GM18868 (cell line): Measurements from ENCODE around the gene FILIP1.

ENCODE experiments used
- ATAC-seq: cut with Tn5 transposase; IDR thresholded peaks from one replicate; pipeline ENCODE4 v1.9.1; 2021; ENCODE audit warnings: mild to moderate bottlenecking, moderate library complexity; ENCODE audit not compliant: unreplicated experiment

Gene FILIP1

GRCh38 chr6:75493400-75494064 lies at the start of gene FILIP1:
FILIP1 (minus strand) TSS chr6:75493800; CDS start chr6:75414972, 78,828 bp downstream.
- ATAC-seq, result peak; percentile 24

GRCh38 chr6:75543311-75543710 lies 49.7 kb upstream of the FILIP1 start:
- ATAC-seq, result no peak

- ATAC-seq, result no peak
Measured at GRCh38 chr6:75539136-75539535, 45.5 kb upstream of the FILIP1 start.

- no peak for ATAC-seq
Measured at GRCh38 chr6:75532521-75532920, 38.9 kb upstream of the FILIP1 start.

- ATAC-seq, result no peak
Measured at GRCh38 chr6:75531174-75531573, 37.6 kb upstream of the FILIP1 start.

GRCh38 chr6:75530696-75531095 lies 37.1 kb upstream of the FILIP1 start:
- no peak for ATAC-seq

GRCh38 chr6:75528423-75528822 lies 34.8 kb upstream of the FILIP1 start:
- ATAC-seq, result no peak

GRCh38 chr6:75526502-75527127 lies 33.0 kb upstream of the FILIP1 start:
- peak; percentile 90 for ATAC-seq

- no peak for ATAC-seq
Measured at GRCh38 chr6:75525682-75526081, 32.1 kb upstream of the FILIP1 start.

GRCh38 chr6:75524322-75524972 lies 30.8 kb upstream of the FILIP1 start:
- ATAC-seq, result no peak

GRCh38 chr6:75516757-75517156 lies 23.2 kb upstream of the FILIP1 start:
- no peak for ATAC-seq

- ATAC-seq, result no peak
Measured at GRCh38 chr6:75512591-75512990, 19.0 kb upstream of the FILIP1 start.

GRCh38 chr6:75505424-75505823 lies 11.8 kb upstream of the FILIP1 start:
- no peak for ATAC-seq

- no peak for ATAC-seq
Measured at GRCh38 chr6:75504465-75505222, 11.0 kb upstream of the FILIP1 start.

GRCh38 chr6:75503291-75503690 lies 9.7 kb upstream of the FILIP1 start:
- no peak for ATAC-seq

- ATAC-seq, result no peak
Measured at GRCh38 chr6:75502884-75503283, 9.3 kb upstream of the FILIP1 start.

GRCh38 chr6:75501756-75502155 lies 8.2 kb upstream of the FILIP1 start:
- no peak for ATAC-seq

- no peak for ATAC-seq
Measured at GRCh38 chr6:75499640-75500039, 6.0 kb upstream of the FILIP1 start.

- ATAC-seq, result no peak
Measured at GRCh38 chr6:75498862-75499261, 5.3 kb upstream of the FILIP1 start.

- no peak for ATAC-seq
Measured at GRCh38 chr6:75497994-75498393, 4.4 kb upstream of the FILIP1 start.

GRCh38 chr6:75495011-75495410 lies 1.4 kb upstream of the FILIP1 start:
- ATAC-seq, result no peak
